ENCODE measurements around the gene MT1HL1.
"Not testable (repeated sequence)": the region's sequence is repeated elsewhere in the genome, so short reads cannot be mapped to it uniquely, and the experiment has no call there.

Gene MT1HL1

DNA sequence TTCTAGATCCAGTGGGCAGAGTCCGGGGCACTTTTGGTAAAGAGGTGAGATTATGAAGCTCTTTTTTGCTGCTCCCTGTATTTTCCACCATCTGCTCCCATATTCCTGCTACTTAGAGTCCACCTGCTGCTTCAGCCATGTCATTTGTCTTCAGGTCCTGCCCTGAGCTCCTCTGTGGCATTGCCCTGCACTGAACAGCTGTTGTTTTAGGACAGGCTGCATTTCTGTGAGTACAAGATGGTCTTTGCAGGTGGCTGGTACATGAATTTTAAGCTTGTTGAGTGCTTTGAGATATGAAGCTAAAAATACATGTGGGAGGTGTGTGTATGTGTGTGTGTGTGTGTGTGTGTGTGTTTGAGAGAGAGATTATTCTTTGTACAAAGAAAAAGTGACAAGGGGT lies 21.9 kb downstream of the MT1HL1 start:
- no peak for DNase-seq (ENCODE audit: low read depth, low spot score)
- no peak overlapping the region for H3K4me3 ChIP-seq (ENCODE audit: low read length)

- not testable (repeated sequence) for H3K4me3 ChIP-seq (ENCODE audit: low read length); DNase-seq (ENCODE audit: low read depth, low spot score)
These were observed 22.8 kb downstream of the MT1HL1 start for GRCh38 chr1:236981431-236981830.

- no peak for DNase-seq (ENCODE audit: low read depth, low spot score)
- no peak overlapping the region for H3K4me3 ChIP-seq (ENCODE audit: low read length)
These were observed 23.6 kb downstream of the MT1HL1 start for GRCh38 chr1:236980673-236981072.

DNA sequence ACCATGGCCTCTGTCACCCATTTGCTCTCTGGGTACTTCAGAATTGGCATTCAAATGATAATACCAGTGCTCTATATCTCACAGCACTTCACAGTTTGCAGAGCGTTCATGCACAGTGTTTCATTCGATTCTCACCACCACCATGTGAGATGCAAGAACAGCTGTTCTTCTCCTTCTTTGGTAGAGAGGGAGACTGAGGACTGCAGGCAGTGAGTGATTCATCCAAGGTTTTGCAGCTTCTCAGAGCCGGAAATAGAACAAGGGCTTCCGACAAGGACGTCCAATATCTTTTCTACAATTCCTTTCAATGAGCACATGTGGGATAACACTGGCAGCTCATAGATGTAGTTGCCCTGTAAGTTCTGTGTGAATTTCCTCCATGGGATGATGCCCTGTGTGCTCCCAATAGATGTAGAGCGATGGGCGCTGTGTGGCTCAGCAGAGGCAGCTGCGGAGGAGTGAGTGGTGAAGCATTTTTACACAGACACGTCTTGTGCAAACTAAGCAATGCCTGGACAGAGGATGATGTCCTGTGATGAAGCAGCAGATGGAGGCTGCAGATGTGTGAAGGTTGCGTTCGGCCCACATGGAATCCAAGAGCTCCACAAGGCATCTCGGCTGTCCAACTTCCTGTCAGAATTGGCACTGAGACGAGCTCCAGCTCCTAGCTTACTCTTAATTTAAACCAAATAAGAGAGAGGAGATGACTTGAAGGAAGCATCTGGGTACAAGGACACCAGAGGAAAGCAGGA lies 24.9 kb downstream of the MT1HL1 start:
- DNase-seq (ENCODE audit: low read depth, low spot score): no peak
- no peak overlapping the region for H3K4me3 ChIP-seq (ENCODE audit: low read length)

- DNase-seq (ENCODE audit: low read depth, low spot score): no peak
- H3K4me3 ChIP-seq (ENCODE audit: low read length): no peak overlapping the region
These were observed 25.5 kb downstream of the MT1HL1 start for GRCh38 chr1:236978740-236979139.

- no peak overlapping the region for H3K4me3 ChIP-seq (ENCODE audit: low read length)
- DNase-seq (ENCODE audit: low read depth, low spot score): no peak
These were observed 28.8 kb downstream of the MT1HL1 start for GRCh38 chr1:236975461-236975860.

DNA sequence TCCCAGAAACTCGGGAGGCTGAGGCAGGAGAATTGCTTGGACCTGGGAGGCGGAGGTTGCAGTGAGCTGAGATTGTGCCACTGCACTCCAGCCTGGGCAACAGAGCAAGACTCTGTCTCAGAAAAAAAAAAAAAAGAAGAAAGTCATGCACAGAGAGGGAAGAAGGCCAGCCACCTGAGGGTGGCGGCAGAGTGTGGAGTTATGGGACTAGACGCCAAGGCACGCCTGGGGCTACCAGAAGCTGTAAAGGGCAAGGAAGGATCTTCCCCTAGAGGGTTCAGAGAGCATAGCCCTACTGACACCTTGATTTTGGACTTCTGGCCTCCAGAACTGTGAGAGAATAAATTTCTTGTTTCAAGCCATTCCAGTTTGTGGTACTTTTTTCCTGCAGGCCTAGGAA lies 30.2 kb downstream of the MT1HL1 start:
- peak; percentile 11 for DNase-seq (ENCODE audit: low read depth, low spot score)
- not testable (repeated sequence) for H3K4me3 ChIP-seq (ENCODE audit: low read length)

DNA sequence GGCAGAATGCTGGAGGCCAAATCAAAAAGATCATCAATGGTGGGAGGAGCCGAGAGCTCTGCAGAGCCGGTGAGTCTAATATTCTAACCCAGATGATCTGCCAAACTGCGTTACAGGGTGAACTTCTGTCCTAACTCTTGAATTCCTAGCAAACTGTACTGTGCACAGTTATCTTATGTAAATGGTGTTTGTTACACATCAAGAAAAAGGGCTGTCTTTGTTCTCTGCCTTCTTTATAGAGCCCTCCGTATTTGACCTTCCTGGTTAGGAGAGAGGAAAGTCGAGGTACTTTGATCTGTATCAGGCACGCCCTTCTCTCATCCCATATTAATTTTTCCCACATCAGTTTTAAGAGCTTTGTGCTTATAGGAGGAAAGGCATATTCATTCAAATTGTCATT lies 37.6 kb downstream of the MT1HL1 start:
- no peak overlapping the region for H3K4me3 ChIP-seq (ENCODE audit: low read length)
- no peak for DNase-seq (ENCODE audit: low read depth, low spot score)

DNA sequence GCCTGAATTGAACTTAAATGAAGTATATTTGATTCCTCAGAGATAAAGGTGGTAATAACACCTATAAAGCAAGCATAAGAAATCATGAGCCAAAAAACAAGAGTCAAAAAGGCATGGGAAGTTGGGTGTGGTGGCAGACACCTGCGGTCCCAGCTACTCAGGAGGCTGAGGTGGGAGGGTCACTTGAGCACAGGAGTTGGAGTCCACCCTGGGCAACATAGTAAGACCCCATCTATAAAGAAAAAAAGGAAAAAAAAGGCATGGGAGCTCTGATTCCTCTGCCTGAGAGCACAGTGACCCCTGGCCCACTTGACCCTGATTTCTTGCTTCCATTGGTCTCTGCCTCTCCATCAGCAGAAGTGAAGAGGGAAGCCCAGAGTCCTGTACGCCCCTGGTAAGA lies 40.3 kb downstream of the MT1HL1 start:
- H3K4me3 ChIP-seq (ENCODE audit: low read length): no peak overlapping the region
- DNase-seq (ENCODE audit: low read depth, low spot score): no peak

DNA sequence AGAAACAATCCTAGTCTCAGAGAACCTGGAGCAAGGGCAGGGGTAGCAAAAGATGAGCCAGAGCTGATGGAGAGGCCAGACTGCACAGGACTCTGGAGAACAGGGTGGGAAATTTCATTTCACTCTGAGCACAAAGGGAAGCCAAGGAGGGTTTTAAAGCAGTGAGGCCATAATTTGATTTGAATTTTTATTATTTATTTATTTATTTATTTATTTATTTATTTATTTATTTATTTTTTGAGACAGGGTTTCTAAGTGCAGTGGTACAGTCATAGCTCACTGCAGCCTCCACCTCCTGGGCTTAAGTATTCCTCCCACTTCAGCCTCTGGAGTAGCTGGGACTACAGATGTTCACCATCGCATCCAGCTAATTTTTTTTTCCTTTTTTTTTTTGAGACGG lies 45.1 kb downstream of the MT1HL1 start:
- DNase-seq (ENCODE audit: low read depth, low spot score): no peak
- no peak overlapping the region for H3K4me3 ChIP-seq (ENCODE audit: low read length)

DNA sequence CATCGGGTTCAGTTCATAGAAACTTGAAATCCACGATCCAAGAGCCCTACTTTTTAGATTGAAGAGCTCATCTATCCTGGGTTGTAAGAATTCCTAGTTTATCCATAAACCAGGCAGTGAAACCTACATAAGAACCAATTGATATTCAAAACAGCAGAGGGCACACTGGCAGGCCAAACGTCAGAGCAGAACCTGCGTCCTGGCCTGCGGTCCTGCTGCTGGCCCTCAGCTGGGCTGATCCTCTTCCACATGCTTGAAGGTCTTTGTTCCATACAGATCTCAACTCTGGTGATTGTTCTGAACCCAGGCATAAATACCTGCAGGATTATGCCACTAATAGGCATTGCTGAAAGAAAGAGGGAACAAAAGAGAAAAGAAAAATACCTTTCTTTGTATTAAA lies 47.0 kb downstream of the MT1HL1 start:
- no peak for DNase-seq (ENCODE audit: low read depth, low spot score)
- no peak overlapping the region for H3K4me3 ChIP-seq (ENCODE audit: low read length)

All from Jurkat, Clone E6-1 (cell line).